Measurements from ENCODE around the gene TMEM165. TPM values are rescaled to one million over a fixed set of nuclear protein-coding genes. Genes with fewer than 3 reads are reported as not detected.
A peak's percentile ranks its signal among the peaks of the same experiment; 100 is the strongest.

The TMEM165 gene
- total RNA-seq, 1 donor from 2014 or later, result 139 TPM

DNA sequence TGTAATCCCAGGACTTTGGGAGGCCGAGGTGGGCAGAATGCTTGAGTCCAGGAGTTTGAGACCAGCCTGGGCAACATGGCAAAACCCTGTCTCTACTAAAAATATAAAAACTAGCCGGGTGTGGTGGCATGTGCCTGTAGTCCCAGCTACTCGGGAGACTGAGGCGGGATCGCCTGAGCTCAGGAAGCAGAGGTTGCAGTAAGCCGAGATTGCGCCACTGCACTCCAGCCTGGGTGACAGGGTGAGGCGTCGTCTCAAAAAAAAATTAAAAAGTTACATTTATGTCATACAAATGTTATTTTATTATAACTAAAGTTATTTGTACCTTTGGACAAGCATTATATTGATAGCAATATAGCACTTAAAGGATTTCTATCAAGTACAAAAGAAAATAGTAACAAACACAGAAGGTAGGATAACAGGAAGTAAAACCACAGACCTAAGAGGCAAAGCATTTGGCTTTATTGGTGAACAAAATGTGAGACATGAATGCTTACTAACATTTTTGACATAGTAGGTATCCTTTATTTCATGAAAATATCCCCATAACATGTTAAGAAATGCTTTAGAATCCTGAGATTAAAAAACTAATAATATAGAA, 51.5 kb downstream of the TMEM165 start:
- DNase-seq (ENCODE audit: low spot score in 2 of 2), result no peak
- peak; percentile 3 for FAIRE-seq

DNA sequence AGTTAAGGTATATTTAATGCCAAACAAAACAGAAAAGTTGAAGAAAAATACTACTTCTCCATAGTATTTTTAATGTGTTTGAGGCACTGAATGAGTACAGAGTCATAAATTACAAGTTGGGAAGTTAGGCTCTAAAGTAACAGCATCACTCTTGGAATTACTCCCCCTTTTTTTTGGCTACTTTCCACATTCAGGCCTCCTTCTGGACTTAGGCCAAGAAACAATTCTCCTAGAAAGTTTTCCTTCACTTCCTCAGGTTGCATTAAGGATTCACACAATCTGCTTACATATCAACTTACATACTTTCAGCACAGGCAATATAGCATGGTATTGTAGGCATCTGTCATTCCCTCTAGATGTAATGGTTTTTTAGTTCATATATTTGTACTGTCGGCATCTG, 52.1 kb downstream of the TMEM165 start:
- DNase-seq (ENCODE audit: low spot score in 2 of 2), result no peak

GRCh38 chr4:55450566-55450965, 54.8 kb downstream of the TMEM165 start:
- no peak for DNase-seq (ENCODE audit: low spot score in 2 of 2)
- no peak for FAIRE-seq

More for the DNA sequence above, 52.1 kb downstream of the TMEM165 start:
- FAIRE-seq, result no peak

- FAIRE-seq (no peak), DNase-seq (ENCODE audit: low spot score in 2 of 2) (no peak)
These were observed 62.4 kb downstream of the TMEM165 start for GRCh38 chr4:55458164-55458563.

DNA sequence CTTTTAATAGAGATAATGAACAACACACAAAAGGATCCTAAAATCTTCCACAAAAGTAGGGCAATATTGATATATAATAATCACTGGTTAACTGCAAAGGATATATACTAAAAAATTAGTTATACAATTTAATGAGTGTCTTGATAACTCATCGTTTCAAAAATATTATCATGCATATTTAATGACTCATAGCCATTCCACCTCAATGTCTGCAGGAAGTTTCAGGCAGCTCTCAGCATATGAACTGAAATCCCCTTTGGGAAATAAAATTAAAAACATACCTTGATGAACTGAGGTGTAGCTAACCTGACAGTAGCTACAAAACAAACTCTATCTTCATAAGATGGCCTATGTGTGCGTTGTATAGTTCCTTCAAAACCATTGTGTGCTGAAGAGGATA, 62.9 kb downstream of the TMEM165 start:
- FAIRE-seq, result no peak
- DNase-seq (ENCODE audit: low spot score in 2 of 2), result no peak

DNA sequence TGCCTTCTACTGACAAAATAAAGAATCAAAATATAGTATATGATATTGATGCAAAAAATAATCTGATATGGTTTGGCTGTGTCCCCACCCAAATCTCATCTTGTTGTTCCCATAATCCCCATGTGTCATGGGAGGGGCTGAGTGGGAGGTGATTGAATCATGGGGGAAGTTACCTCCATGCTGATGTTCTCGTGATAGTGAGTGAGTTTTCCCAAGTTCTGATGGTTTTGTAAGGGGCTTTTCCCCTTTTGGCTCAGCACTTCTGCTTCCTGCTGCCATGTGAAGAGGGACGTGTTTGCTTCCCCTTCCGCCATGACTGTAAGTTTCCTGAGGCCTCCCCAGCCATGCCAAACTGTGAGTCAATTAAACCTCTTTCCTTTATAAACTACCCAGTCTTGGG, 70.2 kb downstream of the TMEM165 start:
- DNase-seq (ENCODE audit: low spot score in 2 of 2), result no peak

GRCh38 chr4:55468724-55469123, 73.0 kb downstream of the TMEM165 start:
- FAIRE-seq, result no peak
- DNase-seq (ENCODE audit: low spot score in 2 of 2), result no peak

More for the DNA sequence above, 70.2 kb downstream of the TMEM165 start:
- FAIRE-seq, result no peak

GRCh38 chr4:55469979-55470378, 74.2 kb downstream of the TMEM165 start:
- FAIRE-seq, result no peak
- DNase-seq (ENCODE audit: low spot score in 2 of 2), result no peak

Small RNAs within 50 kb of the gene (small RNA-seq; reads per million reads assigned to genes)
- gene RF00019, result not detected

Other genes with a start within 250 kb of the TMEM165 start
- 9.0 TPM for gene SRD5A3, start 49.7 kb upstream of the TMEM165 start, total RNA-seq
- 27.3 TPM for gene CLOCK, start 151.0 kb downstream of the TMEM165 start, total RNA-seq
- gene PDCL2, start 196.3 kb downstream of the TMEM165 start, total RNA-seq, result not detected
- 2.0 TPM for gene NMU, start 240.3 kb downstream of the TMEM165 start, total RNA-seq

Measured in frontal cortex (tissue), 4 donors.